NCI-H526 treated with DMSO at 0.1 percent for 48 hours (cell line): ENCODE results near the gene FXYD4.
"Not testable (repeated sequence)": the region's sequence is repeated elsewhere in the genome, so short reads cannot be mapped to it uniquely, and the experiment has no call there.

Source experiments
- DNase-seq: peaks from one replicate; lab custom pipeline; 2025; lab: John Stamatoyannopoulos, UW

The FXYD4 gene

DNA sequence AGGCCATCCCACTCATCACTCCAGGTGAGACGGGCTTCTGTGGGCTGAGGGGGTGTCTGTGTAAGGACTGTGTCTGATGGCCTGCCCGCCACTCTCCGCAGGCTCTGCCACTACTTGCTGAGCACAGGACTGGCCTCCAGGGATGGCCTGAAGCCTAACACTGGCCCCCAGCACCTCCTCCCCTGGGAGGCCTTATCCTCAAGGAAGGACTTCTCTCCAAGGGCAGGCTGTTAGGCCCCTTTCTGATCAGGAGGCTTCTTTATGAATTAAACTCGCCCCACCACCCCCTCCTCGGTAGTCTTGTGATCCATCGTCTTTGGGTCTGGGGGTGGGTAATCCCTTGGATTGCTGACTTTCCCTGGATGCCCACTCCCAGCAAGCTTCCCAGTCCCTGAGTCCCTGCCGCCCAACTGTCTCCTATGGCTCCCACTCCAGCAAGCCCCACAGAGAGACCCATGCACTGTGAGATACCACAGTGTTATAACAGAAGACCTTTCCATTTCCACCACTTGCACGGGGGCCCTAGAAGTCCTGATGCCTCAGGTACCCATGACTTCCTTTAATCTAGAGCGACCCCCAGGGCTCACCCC, 4.7 kb downstream of the FXYD4 start:
- no peak for DNase-seq

DNA sequence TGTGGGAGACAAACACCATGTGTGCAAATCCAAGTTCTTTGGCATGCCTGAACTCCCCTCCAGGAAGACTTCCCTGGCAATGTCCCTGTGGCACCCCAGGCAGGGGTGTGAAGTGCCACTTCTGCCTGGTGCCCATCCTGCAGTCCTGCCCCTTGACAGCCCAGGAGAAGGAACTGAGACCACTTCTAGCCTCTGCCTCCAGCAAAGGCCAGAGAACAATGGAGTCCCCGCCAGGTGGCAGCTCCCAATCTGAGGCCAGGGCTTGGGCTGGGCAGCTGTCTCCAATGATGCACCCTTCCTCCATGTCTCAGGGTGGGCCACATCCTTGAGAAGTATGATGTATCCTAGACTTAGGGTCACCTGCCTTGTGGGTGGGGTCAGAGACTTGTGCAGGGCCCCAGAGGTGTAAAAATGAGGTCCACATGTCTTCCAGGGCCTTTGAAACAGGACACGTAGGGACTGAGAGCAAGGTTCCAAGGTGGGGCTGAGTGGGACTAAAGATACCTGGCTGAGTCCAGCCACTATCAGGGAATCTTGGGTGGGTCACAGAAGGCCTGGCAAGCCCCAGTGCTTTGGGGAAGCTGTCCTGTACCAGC, 5.5 kb downstream of the FXYD4 start:
- DNase-seq, result no peak

DNA sequence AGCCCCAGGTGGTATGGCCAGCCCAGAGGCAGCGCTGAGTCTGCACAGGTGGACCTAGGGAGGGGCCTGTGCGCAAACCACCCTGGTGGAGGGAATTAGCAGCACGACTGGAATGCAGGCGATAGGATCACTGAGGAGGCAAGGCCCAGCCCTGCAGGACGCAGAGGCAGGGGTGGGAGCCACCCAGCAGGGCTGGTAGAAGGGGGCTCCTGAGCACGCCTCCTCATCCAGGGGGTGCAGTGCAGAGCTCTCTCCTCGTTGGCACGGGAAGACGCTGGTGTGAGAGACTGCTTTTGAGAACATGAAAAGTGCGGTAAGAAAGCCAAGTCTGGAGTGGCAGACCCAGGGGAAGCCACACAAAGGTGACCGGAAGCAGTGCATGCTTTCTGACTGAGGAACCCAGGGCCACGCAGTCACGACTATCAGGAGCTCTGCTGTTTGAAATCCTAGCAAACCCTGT, 6.0 kb downstream of the FXYD4 start:
- no peak for DNase-seq

DNA sequence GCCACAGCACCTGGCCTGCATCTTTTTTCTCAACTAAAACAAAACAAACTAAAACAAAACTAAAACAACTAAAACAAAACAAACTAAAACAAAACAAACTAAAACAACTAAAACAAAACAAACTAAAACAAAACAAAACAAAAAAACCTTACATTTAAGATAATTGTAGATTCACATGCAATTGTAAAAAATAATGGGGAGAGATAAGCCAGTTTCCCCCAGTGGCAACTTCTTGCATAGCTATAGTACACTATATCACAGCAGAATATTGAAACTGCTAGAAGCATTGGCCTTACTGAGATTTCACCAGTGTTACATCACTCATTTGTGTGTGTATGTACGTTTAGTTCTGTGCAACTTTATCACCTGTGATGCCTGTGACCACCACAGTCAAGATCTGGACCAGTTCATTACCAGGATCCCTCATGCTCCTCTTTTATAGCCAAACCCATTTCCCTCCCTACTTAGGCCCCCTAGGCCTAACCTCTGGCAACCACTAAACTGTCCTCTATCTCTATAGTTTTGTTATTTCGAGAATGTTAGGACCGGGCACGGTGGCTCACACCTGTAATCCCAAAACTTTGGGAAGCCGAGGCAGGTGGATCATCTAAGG, 9.3 kb downstream of the FXYD4 start:
- no peak for DNase-seq

DNA sequence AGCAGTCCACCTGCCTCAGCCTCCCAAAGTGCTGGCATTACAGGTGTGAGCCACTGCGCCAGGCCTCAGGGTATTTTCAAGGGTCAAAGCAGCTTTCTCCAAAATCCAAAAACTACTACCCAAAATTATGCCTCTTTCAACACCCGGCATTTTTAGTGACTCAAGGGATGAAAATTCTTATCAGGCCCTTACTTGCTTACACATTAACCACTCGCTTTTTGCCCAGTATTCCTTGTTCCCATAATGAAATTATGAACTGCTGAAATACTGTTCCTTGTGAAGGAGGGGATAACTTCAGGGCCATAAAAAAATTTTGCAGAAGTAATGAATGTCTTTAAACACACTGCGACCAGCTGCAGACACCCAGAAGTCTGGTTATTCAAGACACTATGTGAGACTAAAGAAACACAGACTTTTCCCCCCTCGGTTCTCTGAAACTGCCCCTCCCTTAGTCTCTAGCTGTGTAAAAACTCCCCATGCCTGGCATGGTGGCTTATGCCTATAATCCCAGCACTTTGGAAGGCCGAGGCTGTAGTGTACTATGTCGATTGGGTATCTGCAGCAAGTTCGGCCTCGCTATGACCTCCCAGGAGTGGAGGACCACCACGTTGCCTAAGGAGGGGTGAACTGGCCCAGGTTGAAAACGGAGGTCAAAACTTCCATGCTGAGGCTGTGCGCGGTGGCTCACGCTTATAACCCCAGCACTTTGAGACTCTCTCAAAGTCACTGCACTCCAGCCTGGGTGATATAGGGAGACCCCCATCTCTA, 12.0 kb downstream of the FXYD4 start:
- DNase-seq, result no peak

DNA sequence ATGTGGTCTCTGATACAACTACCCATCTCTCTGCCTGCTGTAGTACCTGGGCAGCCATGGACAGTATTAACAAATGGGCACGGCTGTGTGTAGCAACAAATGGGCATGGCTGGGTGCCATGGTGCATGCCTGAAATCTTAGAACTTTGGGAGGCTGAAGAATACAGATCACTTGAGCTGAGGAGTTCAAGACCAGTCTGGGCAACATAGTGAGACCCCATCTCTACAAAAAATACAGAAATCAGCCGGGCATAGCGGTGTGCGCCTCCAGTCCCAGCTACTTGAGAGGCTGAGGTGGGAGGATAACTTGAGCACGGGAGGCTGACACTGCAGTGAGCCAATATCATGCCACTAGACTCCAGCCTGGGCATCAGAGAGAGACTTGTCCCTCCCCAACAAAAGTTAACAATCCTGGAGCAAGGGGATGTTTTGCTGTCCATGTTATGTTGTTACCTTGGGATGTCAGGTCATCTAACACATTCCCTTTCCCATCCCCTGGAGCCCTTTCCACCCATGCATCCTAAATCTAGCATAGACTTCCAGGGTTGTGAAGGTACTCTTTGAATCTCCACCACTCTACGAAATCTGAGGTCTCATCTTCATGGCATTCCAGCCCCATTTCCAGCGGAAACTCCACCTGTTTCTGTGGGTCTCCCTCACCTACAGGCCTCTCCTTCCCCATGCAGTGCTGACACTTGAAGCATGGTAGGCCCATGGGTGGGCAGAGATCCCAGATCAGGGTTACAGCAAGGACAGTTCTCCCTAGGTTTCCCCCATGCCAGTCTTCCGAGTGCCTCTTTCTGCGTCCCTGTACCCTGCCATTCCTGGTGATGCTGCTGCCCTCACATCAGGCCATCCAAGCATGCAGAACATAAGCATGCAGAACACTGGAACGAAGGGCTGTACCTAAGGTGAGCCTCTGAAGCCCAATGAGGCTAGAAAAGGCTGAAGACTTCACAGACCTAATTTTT, 13.1 kb downstream of the FXYD4 start:
- no peak for DNase-seq

DNA sequence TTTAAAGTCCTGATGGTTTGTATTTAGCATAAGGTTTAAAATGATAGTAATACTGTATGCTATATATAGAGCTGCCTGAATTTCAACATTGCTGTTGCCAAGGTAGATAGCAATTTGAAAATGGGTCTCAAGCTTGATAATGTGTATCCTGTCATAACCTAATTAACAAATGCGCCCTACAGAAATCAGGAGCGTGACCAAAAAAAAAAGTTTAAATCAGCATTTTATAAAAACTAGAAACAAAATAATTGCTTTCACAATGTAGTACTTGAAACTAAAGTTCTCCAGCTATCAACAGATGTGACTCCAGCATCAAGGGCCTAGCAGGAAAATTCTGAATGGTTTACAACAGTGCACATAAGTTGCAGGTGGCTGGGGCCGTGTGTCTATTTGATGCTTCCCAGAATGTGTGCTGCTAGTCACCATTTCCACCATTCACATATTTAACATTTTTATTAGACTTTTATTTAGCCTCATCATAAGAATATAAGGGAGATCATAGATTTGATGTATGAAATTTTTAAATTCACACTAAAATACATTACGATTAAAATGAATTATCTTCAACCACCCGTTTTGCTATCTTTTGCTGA, 14.1 kb downstream of the FXYD4 start:
- DNase-seq, result no peak

DNA sequence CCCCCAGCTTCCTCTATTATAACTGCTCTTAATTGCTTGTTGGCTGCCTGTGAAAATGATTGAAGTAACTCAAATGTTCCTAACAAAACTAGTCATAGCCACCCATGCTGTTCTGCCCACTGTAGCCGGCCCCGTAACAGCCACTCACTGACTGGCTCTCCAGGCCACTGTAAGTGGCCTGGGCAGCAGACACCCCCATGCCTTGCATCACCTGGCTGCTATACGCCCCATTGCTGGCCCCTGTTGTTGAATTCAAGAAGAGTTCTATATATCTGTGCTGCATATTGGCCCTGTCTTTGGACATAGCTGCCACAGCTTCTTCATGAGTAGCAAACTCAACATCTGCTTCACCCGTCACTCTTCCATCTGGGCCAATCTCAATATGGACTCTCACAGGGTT, 15.1 kb downstream of the FXYD4 start:
- DNase-seq, result no peak

DNA sequence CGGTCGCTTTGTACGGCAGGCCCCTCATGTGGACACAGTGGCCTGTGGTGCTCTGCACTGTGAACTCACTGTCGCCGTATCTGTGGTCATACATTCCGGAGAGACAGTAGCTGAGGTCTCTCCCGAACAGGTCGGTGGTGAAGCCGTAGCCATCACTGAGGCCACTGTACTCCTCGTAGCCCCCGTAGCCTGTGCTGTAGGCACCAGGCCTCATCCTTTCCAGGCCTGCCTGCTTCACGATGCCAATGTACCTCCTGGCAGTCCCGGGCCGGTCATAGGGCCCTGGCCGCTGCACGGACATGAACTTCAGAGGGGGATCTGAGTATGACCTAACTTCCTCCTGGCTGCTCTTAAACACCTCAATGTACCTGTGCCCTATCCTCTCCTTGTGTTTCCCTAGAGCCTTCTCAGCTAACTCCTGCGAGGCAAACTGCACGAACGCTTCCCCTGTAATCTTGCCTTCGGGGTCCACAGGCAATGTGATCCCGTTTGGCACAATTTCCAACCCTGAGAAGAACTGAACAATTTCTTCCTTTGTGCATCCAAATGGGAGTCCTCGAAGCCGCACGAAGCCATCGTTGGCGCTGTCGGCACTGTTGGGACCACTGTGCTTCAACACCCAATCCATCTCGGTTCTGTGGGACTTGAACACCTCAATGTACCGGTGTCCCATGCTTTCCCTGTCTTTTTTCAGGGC, 15.7 kb downstream of the FXYD4 start:
- DNase-seq, result no peak

DNA sequence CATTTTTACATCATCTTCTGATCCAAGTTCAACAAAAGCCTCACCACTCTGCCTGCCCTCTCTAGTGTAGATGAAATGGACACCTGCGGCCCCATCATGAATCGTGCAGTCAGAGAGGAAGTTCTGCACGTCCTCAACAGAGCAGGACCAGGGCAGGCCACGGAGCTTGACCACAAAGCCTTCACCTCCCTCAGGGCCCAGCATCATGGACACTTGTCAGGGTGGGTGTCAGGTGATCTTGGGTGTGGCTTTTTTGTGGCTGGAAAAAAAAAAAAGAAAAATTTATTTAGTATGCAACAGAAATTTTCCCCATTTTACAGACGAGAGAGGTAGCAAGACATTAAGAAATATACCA, 16.2 kb downstream of the FXYD4 start:
- DNase-seq, result no peak

DNA sequence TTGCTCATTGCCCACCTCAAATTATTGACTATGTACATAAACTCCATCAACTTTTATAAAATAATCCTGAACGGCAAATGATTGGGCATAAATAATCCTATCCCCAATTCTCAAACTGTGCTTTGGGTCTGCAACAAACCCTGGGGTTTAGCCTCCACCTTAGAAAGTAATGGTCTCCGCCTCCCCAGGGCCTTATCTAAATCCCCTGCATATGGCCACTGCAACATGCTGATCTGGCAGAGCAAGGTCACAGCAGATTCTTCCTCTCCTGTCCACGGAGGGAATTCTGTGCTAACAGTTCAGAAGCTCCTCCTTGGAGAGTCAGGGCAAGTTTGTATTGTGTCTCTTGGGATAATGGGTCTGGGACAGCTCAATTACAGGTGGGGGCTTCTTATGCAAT, 18.4 kb downstream of the FXYD4 start:
- no peak for DNase-seq

DNA sequence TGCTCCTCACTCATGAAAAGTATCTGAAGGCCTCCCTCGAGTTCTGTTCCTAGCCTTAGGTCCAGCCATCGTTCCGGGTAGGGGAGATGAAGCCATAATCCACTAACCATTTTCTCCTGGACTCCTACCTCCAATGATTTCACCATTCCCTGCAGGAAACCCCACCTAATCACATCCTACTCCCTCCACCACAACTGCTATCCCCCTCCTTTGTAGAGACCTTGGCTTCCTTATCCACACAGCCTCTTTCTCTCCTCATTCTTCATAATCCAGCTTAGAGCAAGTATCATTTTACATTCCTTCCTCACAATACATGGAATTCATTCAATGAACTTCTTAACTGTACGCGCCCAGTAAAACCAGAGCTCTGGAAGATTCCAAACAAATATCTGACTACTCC, 18.9 kb downstream of the FXYD4 start:
- DNase-seq, result no peak

DNA sequence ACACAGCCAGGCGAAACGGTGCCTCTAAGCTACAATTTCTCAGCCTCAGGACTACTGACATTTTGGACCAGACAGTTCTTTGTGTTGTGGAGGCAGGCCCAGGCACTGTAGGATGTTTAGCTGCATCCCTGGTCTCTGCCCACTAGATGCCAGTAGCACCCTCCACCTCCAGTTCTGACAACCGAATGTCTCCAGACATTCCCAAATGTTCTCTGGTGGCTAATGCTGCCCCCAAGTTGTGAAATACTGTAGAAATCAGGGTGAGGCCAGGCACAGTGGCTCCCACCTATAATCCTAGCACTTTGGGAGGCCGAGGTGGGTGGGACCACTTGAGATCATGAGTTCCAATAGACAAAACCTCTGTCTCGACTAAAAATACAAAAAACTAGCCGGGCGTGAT, 19.3 kb downstream of the FXYD4 start:
- no peak for DNase-seq

DNA sequence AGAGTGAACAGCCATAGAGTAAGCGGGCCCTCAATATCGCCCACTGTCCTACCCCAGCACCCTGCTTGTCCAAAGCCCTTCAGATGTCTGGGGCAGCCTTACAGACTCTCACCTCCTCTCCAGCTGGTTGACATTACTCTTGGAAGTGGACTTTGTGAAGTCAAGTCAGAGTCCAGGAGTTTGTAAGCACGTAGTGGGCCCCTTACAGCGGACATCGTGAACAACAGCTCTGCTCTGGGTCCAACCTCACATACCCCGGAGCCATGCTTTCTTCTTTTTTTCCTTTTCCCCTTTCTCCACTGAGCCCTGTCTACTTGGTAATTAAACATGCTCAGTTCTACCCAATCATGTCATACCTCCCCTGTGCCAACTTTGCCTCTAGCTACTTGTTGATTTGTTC, 20.1 kb downstream of the FXYD4 start:
- no peak for DNase-seq

DNA sequence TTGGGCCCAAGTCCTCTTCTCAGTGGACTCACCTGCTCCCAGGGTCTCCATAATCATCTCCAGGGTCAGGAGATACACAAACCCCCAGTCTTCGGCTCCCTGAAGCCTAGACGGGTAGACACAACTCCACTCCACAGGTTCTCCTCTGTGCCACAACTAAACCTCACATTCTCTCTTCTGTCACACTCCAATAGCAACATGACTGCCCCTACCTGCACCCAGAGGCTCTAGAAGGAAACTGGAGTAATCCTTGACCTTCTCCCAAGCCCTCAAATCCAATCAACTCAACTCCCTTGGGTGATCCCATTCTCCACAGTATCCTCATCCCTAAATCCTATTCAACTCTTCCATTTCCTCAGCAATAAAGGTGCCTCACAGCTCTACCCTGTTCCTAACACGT, 21.3 kb downstream of the FXYD4 start:
- DNase-seq, result no peak

DNA sequence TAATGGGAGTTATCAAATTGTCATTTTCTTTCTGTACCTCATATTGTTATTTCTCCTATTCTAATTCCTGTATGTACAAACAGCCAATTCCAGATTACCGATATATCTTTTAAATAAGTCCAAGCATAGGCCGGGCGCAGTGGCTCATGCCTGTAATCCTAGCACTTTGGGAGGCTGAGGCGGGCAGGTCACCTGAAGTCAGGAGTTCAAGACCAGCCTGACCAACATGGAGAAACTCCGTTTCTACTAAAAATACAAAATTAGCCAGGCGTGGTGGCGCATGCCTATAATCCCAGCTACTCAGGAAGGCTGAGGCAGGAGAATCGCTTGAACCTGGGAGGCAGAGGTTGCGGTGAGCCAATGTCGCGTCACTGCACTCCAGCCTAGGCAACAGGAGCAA, 21.8 kb downstream of the FXYD4 start:
- DNase-seq, result not testable (repeated sequence)

DNA sequence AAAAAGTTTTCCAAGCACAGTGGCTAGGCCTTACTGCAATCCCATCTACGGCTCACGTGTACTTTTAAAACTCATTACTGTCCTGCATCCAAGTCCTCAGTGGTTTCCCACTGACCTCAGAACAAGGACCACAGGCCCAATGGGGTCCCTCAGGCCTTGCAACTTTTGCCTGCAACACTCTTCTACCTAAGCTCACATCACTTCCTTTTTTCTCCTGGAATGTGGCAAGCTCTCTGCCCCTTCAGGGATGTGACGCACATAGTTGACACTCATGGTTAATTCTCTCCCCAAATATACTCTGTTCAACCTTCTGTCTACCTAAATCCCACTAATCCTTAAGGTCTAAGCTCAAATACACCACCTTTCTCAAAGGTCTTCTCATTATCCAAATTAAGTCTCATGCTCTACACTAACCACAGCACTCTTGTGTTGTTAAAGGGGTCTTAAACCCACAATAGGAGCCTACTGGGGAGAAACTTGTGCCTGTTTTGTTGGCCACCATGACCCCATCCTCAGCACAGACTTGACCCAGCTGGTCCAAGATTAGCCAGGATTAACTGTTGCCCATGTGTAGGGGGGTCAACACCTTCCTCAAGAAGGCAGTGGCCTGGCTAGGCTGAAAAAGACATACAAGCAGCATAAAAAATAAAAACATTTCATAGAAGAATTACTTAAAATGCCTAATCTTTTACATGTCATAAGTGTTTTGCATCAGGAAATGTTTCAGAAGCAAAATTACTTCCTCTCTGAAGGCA, 22.3 kb downstream of the FXYD4 start:
- no peak for DNase-seq

DNA sequence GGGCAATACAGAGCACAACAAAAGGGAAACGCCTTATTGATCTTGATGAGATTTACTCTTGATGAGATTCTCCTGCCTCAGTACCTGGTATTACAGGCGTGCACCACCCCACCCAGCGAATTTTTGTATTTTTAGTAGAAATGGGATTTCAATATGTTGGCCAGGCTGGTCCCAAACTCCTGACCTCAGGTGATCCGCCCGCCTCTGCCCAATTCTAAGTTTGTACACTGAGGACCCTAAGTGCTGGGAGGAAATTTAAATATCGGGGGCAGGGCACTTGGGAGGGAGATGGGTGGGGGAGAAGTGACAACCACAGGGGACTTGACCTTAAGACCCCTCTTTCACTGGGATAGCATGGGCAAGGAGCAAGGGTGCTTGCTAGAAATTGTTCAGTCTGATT, 23.4 kb downstream of the FXYD4 start:
- DNase-seq, result no peak

DNA sequence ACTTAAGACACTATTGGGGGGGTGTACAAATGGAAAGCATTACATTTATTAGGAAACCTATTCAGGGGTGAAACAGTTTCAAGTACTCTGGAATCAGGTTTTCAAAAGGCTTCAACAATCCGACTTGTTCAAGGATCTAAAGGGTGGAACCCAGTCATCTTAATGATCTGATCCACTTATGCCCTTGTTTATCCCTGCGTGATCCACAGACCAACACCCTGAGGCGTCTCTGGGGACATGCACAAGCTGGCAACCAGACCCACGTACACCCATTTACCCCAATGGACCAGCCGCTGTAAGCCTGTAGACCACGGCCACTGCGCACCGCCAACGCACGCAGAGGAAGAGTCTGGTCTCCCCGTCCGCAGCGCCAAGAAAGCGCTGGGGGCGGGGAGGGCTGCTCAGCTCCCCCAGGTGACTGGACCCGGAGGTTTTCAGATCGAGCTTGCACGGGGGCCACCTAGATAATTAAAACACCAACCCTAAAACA, 24.2 kb downstream of the FXYD4 start:
- no peak for DNase-seq
